B cell (primary cell): ENCODE results near the gene FAR1.

Experiments used
- CTCF ChIP-seq: fragments of 200-600 bp; IDR thresholded peaks from one replicate; pipeline ENCODE4 v1.8.0; 2022; ENCODE audit warnings: antibody characterized with exemption, mild to moderate bottlenecking
- EZH2 ChIP-seq: IDR thresholded peaks from 2 replicates; pipeline ENCODE4 v1.6.1; 2012; ENCODE audit warnings: borderline replicate concordance, low read depth, mild to moderate bottlenecking, moderate library complexity, low read length; ENCODE audit not compliant: insufficient read depth, poor library complexity, severe bottlenecking

GRCh38 chr11:13761250-13761649, 92.8 kb downstream of the FAR1 start:
- TF ChIP-seq CTCF (no peak), EZH2 (no peak)
